Measurements from ENCODE around the gene CHRNB4.

Gene CHRNB4

DNA sequence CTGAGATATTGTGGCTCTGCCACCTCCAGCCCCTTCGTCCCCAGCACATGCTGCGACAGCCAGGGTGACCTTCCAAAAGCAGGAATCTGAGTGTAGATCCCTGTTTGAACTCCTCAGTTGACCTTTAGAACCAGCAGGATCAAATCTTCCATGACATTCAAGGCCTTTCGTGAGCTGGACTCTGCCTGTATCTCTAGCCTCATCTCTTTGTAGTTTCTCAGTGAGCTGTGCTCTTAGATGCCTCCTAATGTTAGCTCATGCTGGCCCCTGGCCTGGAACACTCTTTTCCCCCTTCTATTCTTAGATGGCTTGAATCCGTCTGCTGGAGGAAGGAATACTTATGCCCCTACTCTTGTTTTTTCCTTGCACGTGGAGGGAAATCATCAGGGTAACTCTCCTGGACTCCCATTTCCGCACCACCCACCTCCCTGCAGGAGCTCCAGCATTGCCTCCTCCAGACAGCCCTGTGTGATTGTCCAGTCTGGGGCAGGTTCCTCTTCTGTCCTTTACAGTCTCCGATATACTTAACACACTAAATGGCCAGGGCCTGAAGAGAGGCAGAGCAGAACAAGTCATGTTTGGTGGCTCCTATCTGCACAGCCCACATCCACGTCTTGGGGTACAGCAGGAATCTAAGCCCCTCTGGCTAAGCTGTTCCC lies 26.7 kb upstream of the CHRNB4 start:
- no peak for DNase-seq

DNA sequence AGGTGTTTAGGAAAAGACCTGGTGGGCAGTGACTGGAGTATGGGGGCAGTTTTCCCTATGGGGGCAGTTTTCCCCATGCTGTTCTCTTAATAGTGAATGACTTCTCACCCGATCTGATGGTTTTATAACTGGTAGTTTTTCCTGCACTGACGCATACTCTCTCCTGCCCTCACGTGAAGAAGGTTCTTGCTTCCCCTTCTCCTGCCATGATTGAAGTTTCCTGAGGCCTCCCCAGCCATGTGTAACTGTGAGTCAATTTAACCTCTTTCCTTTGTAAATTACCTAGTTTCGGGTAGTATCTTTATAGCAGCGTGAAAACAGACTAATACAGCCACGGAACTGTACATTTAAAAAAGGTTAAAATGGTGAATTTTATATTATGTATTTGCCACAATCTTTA lies 25.0 kb upstream of the CHRNB4 start:
- no peak for DNase-seq

DNA sequence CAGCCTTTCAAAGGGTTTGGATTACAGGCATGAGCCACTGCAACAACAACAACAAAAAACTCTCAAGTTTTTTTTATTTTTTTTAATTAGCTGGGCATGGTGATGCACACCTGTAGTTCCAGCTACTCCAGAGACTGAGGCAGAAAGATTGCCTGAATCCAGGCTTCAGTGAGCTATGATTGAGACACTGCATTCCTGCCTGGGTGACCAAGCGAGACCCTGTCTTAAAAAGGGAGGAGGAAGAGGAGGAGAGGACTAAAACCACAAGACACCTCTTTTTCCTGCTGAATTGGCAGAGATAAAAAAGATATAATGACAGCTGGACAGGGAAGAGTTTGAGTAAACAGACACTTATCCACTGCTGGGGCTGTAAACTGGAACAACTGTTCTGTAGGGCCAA lies 22.7 kb upstream of the CHRNB4 start:
- DNase-seq = no peak

GRCh38 chr15:78662028-78662427 lies 21.0 kb upstream of the CHRNB4 start:
- DNase-seq = no peak

DNA sequence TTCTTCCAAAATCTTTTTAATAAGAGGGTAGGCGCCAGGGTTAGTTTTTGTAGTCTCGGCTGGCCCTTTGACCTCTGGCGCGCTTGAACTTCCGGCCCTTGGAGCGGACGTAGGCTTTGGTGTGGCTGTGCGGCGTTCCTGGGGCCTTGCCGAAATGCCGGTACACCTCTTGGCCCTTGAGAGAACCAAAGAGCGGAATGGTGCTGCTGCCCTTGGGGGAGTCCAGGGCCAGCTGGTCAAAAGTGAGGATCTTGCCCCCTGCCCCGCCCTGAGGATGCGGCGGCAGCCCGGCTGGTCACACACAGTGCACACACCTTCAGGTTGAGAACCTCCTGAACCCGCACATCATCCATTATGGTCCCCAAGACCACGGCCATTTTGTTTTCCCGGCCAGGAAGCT lies 20.0 kb upstream of the CHRNB4 start:
- DNase-seq = no peak

GRCh38 chr15:78660584-78660983 lies 19.6 kb upstream of the CHRNB4 start:
- no peak for DNase-seq

DNA sequence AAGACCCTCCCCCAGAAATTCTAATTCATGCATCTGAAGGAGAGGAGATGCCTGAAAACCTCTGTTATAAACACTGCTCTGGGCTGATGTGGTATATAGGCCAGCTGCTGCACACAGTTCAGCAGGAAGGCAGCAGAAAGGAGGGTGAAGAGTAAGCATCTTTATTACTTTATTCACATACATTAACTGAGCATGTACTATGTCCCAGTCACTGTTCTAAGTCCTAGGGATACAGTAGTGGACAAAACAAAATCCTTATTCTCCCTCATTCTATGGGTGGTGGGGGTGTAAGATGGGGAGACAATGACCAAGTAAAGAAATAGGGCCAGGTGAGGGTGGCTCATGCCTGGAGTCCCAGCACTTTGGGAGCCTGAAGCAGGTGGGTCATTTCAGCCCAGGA lies 17.8 kb upstream of the CHRNB4 start:
- DNase-seq = no peak

DNA sequence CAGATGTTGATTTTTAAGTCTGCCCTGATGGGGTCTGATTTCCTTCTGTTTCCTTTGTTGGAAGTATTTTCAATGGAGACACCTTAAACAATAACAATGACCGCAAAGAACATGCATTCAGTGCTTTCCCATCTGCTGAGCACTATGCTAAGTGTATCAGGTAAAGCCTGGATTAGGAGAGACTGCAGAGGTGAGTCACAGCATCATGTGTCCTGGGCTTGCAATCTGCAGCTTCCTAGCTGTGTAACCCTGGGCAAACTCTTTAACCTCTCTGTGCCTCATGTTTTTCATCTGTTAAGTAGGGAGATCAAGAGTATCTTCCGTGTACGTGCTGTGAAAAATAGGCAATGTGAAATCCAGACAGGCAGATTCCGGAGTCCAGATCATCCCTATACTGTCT lies 13.3 kb upstream of the CHRNB4 start:
- DNase-seq = no peak

DNA sequence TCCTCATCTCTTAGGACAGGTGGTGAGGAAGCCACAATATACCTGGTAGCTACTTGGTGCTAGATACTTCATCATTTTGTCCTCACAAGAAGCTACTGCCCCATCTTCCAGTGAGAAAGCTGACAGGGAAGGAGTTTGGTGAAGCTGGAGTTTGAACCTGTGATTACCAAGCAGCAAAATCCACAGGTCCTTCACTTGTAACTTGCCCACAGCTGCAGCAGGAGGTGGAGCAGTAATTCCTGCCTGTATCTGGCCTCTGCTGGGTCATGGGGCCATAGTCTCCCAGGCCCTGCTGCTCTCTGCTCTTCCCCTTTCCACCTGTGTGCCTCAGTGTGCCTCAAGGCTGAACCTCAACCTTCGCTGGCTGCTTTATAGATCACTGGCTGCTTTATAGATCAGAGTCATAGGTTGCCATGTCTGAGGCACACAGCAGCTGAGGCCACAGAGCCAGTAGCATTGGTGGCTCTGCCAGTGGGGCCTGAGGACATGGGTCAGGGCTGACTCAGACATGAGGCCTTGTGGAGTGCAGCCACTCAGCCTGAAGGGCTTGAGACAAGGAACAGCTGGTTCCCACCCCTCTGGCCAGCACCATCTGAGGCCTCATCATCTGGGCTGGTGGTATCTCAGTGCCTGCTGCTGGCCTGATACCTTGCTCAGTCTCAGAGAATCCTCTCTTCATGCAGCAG lies 11.1 kb upstream of the CHRNB4 start:
- no peak for DNase-seq

DNA sequence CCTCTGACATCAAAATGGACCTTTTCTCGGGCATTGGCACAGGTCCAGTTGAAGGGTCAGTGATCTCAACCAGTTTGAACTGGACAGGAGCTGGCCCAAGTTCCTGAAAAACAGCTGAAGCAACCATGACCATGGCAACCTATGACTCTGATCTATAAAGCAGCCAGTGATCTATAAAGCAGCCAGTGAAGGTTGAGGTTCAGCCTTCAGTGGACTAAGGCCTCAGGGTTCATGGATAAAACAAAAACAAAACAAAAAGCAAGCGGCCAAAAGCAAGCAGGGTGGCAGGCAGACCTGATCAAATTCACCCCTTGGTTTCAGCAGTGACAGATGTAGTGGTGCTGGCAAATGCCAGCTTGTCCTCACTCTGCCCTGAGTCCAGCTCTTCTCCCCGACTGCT lies 10.0 kb upstream of the CHRNB4 start:
- DNase-seq = no peak

DNA sequence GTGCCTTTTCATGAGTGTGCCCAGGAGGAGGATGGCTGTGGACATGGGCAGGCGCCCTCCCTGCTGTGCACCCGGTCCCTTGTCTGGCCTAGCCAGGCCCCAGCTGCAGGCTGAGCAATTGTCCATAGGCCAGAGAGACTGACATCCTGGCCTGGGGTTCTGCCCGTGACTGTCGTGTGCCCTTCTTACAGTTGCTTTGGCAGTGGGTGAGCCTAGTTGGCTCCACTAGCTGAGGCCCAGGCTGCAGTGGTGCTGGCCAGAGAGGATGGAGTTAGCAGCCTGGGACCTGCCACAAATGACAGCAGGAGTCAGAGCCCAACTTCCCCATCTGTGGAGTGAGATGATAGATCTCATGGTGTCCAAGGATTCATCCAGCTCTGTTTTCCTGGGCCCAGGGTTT lies 9.0 kb upstream of the CHRNB4 start:
- DNase-seq = no peak

DNA sequence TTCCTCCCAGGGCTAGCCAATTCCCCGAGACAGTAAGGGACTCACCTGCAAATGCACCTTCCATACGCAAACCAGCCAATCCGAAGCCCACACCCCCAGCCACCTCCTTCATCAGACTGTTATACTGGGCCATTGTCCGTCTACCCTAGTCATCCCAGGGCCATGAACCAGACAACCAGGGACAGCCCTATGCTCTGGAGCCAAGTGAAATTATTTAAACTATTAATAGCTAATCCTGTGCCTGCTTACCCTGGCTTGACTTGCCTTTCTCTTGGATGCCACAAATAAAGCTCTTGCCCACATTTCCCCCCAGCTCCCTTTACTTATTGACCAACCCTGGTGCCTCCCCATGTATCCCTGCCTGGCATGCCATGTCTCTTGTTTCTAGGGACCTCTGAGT lies 4.0 kb upstream of the CHRNB4 start:
- no peak for DNase-seq

GRCh38 chr15:78642331-78642730 lies 1.3 kb upstream of the CHRNB4 start:
- no peak for DNase-seq

- DNase-seq = no peak
These were observed 802 bp upstream of the CHRNB4 start for GRCh38 chr15:78641749-78642275.

- no peak for DNase-seq
These were observed 396 bp downstream of the CHRNB4 start for GRCh38 chr15:78640527-78641101.

DNA sequence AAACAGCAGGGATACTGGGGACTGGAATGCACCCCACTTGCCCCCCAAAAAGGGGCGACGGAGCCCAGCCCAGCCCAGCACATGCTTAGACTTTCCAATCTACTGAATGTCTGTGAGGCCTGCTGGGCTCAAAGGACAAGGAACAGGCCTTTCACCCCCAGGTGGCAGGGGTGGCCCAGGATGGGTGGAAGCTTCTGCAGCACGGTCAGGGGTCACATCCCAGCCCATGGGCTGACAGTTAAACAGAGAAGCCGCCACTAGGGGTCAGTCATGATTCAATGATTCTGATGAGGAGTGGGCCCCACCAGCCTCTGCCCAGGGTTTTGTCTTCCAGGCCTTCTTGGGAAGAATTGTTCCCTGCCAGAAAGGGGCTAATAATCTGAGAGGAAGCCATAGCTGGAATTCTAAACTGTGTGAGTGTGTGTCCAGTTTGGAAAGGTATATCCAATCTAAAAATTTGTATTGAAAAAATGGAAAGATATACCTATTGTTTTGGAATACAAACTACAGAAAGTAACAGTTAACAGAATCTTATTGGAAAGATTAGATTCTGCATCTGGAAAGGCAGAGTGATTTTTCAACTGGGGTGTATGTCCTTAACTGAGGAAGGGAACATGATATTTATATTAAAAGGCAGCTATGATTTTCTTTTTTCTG lies 2.2 kb downstream of the CHRNB4 start:
- DNase-seq = no peak

GRCh38 chr15:78637776-78638435 lies 3.1 kb downstream of the CHRNB4 start:
- DNase-seq = no peak

DNA sequence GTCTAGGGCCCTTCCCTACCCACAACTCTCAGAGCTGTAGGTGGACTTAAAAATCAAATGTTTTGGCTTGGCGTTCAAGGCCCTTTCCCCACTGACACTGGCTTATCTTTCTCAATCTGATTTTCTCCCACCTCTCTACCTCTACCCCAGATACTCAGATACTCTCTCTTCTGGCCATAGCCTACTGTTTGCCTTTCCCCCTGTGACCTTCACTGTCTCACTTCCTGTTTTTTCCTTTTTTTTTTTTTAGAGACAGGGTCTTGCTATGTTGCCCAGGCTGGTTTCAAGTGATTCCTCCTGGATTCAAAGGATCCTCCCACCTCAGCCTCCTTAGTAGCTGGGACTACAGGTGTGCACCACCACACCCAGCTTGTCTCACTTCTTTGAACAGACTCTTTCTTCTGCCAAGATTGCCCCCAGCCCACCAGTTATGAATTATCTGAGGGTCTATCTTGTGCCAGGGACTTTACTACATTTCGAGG lies 4.6 kb downstream of the CHRNB4 start:
- DNase-seq = no peak

GRCh38 chr15:78635346-78635745 lies 5.7 kb downstream of the CHRNB4 start:
- DNase-seq = no peak

DNA sequence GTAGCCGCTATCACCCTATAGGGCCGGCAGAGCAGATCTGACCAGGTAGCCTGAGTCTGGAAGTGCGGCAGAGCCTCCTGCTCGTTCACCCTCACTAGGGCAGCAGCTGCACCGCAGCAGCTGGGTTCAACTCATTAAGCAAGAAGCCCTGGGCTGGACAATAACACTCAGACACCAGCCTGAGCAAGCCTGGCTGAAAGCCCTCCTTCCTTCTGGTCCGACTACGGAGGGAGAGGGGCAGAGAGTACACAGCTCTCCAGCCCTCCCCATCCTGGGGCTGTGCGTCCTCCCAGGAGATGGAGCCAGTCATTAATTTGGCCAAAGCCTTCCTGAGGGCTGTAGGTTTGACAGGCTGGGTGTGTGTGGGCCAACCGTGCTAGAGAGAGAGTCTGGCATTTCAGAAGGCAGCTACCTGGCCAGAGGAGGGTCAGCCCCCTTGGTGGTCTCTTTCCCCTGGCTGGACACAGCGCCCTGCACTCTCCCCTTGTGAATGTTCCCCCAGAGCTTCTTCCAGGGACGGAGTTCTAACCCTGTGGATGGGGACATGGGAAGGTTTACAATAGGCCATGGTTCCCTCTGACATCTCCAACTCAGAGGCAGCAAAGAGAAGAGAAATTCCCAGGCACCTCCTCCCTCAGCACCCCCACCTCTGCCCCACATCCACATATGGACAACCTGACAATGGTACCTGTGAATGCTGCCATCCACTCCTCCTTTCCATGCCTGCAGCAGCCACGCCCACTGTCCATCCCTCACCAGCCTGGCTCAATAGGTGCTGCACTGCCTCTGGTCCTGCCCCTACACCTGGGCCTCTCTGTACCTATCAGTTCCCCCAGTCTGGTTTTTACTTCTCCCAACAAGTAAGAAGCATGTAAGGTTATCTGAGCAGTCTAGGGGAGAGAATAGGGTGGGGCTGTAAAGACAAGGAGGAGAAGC lies 6.5 kb downstream of the CHRNB4 start:
- no peak for DNase-seq

DNA sequence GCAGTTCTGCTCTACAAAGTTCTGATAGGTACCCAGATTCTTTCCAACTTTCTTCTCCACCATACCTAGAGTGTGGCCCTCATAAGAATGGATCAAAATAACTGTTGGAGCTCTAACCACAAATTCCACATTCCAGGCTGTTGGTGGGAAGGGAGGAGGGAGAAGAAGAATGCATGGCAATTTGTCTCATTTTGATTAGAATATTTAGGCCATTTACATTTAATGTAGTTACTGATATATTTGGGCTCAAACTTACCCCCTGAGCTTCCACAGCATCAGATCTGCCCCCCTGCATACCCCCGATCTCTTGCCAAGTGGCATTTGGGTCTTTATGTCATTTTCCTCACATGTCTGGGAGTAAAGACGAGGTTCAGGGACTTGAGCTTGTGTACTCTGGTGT lies 7.7 kb downstream of the CHRNB4 start:
- DNase-seq = no peak
